ENCODE data around the gene CYP2D6. TPM values are rescaled to one million over a fixed set of nuclear protein-coding genes. Genes with fewer than 3 reads are reported as not detected.

CYP2D6 gene
- polyA plus RNA-seq, 3 donors: 4.5 TPM; not detected in 2

- Mint-ChIP-seq H3K4me1 (no peaks in the 10 kb centered on the region), H3K9me3 (no peaks in the 10 kb centered on the region), H3K36me3 (peaks cover 56 to 75% of the 10 kb centered on the region in 2 donors), H3K4me3 (no peak overlapping the region), H3K27me3 (ENCODE audit: low read depth in 3 of 3) (peaks cover 0 to 2% (median 0%) of the 10 kb centered on the region in 3 donors), H3K27ac (peak overlapping the region in 2 of 7 donors; percentile 43 to 61)
- DNase-seq: no peak
- no peak overlapping the region for H3K9ac ChIP-seq (ENCODE audit: insufficient read depth, low read length, poor library complexity, severe bottlenecking)
- no peak for TF ChIP-seq CTCF (IDR thresholded peaks at IDR 0.05)
- peaks cover 26 to 79% of the 10 kb centered on the region in 2 donors for H3K36me3 ChIP-seq (replicated peaks in 1 of 2; ENCODE audit: control insufficient read depth in 1 of 2, insufficient read depth in 2 of 2, low read length in 2 of 2)
- H3K4me1 ChIP-seq (ENCODE audit: control insufficient read depth in 1 of 2, insufficient read depth in 2 of 2, low read length in 2 of 2): no peaks in the 10 kb centered on the region
- H4K20me1 ChIP-seq (ENCODE audit: insufficient read depth, low read length): peaks cover 7% of the 10 kb centered on the region
- no peak overlapping the region for H3K4me3 ChIP-seq (replicated peaks in 1 of 3; ENCODE audit: low read depth in 2 of 3, low read length in 3 of 3)
- WGBS (ENCODE audit: insufficient coverage): 96% methylated on average over 5 of the region's 5 CpGs
- H3K27ac ChIP-seq (ENCODE audit: low read depth in 1 of 2, low read length in 2 of 2): no peak overlapping the region
- no peaks in the 10 kb centered on the region for H3K9me3 ChIP-seq (replicated peaks in 1 of 2; ENCODE audit: control insufficient read depth in 1 of 2, insufficient read depth in 1 of 2, low read length in 2 of 2)
- no peaks in the 10 kb centered on the region for H3K79me2 ChIP-seq (ENCODE audit: insufficient read depth, low read length)
- intact Hi-C loops (cut with micrococcal nuclease): loop anchor here in 1 of 2 donors (5.0 kb wide), 1 partner anchor 147 kb away; no protein-coding TSS in a partner anchor
- no peaks in the 10 kb centered on the region for H3K27me3 ChIP-seq (ENCODE audit: control insufficient read depth in 2 of 2, insufficient read depth in 2 of 2, low read length in 2 of 2)
- H3K4me2 ChIP-seq (replicated peaks; ENCODE audit: extremely low read depth, low read length, poor library complexity, severe bottlenecking): no peak overlapping the region
- no peak overlapping the region for H2AFZ ChIP-seq (ENCODE audit: insufficient read depth, low read depth, low read length, poor library complexity, severe bottlenecking)
Measured at GRCh38 chr22:42164901-42165300, 34.3 kb upstream of the CYP2D6 start.

- Histone ChIP-seq H3K4me2 (replicated peaks; ENCODE audit: extremely low read depth, low read length, poor library complexity, severe bottlenecking) (no peak overlapping the region), H3K27ac (ENCODE audit: low read depth in 1 of 2, low read length in 2 of 2) (no peak overlapping the region), H3K27me3 (ENCODE audit: control insufficient read depth in 2 of 2, insufficient read depth in 2 of 2, low read length in 2 of 2) (no peaks in the 10 kb centered on the region), H3K9me3 (replicated peaks in 1 of 2; ENCODE audit: control insufficient read depth in 1 of 2, insufficient read depth in 1 of 2, low read length in 2 of 2) (no peaks in the 10 kb centered on the region), H2AFZ (ENCODE audit: insufficient read depth, low read depth, low read length, poor library complexity, severe bottlenecking) (no peak overlapping the region), H3K79me2 (ENCODE audit: insufficient read depth, low read length) (no peaks in the 10 kb centered on the region), H4K20me1 (ENCODE audit: insufficient read depth, low read length) (peaks cover 4% of the 10 kb centered on the region), H3K9ac (ENCODE audit: insufficient read depth, low read length, poor library complexity, severe bottlenecking) (no peak overlapping the region), H3K36me3 (replicated peaks in 1 of 2; ENCODE audit: control insufficient read depth in 1 of 2, insufficient read depth in 2 of 2, low read length in 2 of 2) (peaks cover 25 to 80% of the 10 kb centered on the region in 2 donors), H3K4me1 (ENCODE audit: control insufficient read depth in 1 of 2, insufficient read depth in 2 of 2, low read length in 2 of 2) (no peaks in the 10 kb centered on the region), H3K4me3 (replicated peaks in 1 of 3; ENCODE audit: low read depth in 2 of 3, low read length in 3 of 3) (no peak overlapping the region)
- no peak for TF ChIP-seq CTCF (IDR thresholded peaks at IDR 0.05)
- H3K36me3 Mint-ChIP-seq: peaks cover 51 to 76% of the 10 kb centered on the region in 2 donors
- H3K9me3 Mint-ChIP-seq: no peaks in the 10 kb centered on the region
- 100% methylated on average over 10 of the region's 11 CpGs for WGBS (ENCODE audit: insufficient coverage)
- intact Hi-C loops (cut with micrococcal nuclease): no loop called here
- no peaks in the 10 kb centered on the region for H3K4me1 Mint-ChIP-seq
- peak overlapping the region in 1 of 7 donors; percentile 22 for H3K27ac Mint-ChIP-seq
- H3K4me3 Mint-ChIP-seq: no peak overlapping the region
- peaks cover 0 to 2% (median 0%) of the 10 kb centered on the region in 3 donors for H3K27me3 Mint-ChIP-seq (ENCODE audit: low read depth in 3 of 3)
- no peak for DNase-seq
Measured at GRCh38 chr22:42163515-42163914, 32.9 kb upstream of the CYP2D6 start.

Data from CD14-positive monocyte (primary cell).